ENCODE data around the gene RELN. TPM values are rescaled to one million over a fixed set of nuclear protein-coding genes. Genes with fewer than 3 reads are reported as not detected.
"Not testable (repeated sequence)": the region's sequence is repeated elsewhere in the genome, so short reads cannot be mapped to it uniquely, and the experiment has no call there.

The RELN gene
- total RNA-seq, 1 donor from 2014 or later, result 1.8 TPM

DNA sequence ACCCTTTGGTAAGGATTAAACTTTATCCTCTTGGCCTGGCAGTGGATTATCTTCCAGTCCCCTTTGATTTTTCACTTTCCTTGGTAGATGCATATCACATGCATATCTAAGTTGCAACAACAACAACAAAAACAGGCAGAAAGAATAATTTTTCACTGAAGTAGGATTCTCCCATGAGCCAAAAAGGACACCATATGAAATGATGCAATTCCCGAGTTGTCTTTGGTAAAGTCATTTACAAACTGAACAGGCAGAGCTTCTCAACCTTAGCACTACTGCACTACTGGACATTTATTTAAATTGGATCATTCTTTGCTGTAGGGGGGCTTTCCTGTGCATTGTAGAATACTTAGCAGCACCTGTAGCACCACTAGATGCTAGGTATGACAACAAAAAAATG, 195.0 kb downstream of the RELN start:
- DNase-seq (ENCODE audit: low spot score), result no peak

DNA sequence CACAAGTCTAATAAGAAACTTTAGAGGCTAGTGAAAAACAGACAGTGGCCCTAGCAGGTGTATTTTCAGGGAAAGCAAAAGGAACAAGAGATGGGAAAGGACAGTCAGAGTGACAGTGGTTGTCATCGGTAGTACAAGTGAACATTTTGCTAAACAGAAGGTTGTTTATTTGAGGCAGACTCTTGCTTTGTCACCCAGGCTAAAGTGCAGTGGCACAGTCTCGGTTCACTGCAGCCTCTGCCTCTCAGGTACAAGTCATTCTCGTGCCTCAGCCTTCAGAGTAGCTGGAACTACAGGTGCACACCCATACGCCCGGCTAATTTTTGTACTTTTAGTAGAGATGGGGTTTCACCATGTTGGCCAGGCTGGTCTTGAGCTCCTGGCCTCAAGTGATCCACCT, 195.8 kb downstream of the RELN start:
- DNase-seq (ENCODE audit: low spot score), result no peak

DNA sequence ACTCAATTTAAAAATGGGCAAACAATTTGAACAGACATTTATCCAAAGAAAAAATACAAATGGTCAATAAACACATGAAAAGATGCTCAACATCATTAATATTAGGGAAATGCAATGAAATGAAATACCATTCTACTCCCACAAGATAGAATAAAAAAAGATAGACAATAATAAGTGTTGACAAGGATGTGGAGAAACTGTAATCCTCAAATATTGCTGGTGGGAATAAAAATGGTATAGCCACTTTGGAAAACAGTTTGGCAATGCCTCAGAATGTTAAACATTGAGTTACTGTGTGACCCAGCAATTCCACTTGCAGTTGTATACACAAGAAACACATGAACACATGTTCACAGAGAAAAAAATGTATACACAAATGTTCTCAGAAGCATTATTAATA, 197.6 kb downstream of the RELN start:
- no peak for DNase-seq (ENCODE audit: low spot score)

DNA sequence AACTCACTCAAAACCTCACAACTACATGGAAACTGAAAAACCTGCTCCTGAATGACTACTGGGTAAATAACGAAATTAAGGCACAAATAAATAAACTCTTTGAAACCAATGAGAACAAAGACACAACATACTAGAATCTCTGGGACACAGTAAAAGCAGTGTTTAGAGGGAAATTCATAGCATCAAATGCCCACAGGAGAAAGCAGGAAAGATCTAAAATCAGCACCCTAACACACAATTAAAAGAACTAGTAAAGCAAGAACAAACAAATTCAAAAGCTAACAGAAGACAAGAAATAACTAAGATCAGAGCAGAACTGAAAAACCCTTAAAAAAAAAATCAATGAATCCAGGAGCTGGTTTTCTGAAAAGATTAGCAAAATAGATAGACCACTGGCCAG, 202.4 kb downstream of the RELN start:
- not testable (repeated sequence) for DNase-seq (ENCODE audit: low spot score)

DNA sequence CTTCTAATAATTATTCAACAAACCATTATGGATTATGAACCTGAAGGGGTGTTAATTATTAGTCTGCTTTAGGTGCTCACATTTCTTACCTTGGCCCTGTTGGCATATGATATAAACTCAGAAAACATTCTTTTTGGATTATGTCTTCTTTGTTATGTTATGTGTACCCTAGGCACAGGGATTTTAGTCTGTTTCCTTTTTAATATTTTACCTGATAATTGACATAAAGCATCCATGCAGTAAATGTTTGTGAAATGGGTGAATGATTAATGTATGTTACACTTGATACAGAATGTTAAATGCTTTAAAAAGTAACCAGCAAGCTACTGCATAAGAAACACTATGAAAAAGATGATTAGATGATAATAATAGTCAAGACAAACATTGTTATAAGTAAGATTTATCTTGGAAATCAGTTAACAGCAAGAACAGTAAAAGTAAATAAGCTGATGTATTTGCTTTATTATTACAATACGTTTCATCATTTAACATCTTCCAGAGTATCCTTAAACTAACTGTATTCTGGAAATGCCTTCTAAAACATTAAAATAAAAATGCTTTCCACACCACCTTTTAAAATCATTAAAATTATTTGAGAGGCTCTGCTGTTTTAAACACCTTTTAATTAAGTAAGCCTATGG, 204.7 kb downstream of the RELN start:
- no peak for DNase-seq (ENCODE audit: low spot score)

DNA sequence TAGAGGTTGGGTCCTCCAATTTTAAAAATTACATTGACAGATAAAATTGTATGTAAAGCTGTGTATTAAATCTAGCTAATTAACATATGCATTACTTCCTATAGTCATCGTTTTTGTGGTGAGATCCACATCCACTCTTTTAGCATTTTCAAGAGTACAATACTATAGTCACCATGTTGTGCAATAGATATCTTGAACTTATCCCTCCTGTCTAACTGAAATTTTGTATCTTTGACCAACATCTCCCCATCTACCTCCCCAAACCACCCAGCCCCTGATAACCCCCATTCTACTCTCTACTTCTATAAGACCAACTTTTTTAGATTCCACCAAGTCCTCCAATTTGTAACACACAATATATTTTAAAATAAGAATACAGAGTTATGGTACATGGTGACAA, 208.0 kb downstream of the RELN start:
- DNase-seq (ENCODE audit: low spot score), result no peak

DNA sequence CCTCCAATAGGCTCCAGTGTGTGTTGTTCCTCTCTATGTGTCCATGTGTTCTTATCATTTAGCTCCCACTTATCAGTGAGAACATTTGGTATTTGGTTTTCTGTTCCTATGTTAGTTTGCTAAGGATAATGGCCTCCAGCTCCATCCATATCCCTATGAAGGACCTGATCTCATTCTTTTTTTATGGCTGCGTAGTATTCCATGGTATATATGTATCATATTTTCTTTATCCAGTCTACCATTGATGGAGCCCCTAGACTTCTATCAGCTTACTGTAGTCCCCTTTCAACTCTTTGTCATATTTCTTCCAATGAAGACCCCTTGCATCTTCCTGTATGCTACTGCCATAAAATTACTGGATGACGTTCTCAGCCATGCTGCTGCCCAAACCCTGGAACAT, 208.9 kb downstream of the RELN start:
- DNase-seq (ENCODE audit: low spot score), result not testable (repeated sequence)

DNA sequence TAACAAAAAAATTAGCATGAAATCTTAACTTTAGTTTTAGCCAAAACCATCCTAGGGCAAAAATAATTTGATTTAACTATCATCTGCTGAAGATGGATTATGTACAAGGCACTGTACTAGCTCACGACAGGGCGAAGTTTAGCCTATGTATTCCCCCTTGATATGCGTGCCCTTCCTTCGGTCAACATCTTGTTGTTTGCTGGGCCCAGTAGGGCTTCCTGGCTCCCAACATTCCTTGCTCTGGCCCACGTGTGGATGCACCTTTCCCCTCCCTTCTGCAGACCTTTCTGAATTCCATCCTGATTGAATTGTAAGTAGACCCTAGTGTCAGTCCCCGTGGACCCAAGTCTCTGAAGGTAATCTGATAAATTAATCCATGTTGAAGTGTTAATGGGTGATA, 212.0 kb downstream of the RELN start:
- no peak for DNase-seq (ENCODE audit: low spot score)

DNA sequence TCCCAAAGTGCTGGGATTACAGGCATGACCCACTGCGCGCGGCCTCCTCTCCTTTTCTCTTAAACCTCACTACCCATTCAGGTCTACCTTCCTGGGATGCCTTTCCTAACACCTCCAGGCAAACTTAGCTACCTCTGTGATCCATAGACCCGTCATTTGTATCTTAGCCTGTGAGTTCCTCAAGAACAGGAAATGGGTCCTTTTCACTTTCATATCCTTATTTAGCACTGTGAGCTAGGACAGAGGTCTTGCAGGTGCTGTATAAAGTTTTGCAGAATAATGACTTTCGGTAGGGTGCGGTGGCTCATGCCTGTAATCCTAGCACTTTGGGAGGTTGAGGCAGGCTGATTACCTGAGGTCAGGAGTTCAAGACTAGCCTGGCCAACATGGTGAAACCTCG, 215.7 kb downstream of the RELN start:
- no peak for DNase-seq (ENCODE audit: low spot score)

DNA sequence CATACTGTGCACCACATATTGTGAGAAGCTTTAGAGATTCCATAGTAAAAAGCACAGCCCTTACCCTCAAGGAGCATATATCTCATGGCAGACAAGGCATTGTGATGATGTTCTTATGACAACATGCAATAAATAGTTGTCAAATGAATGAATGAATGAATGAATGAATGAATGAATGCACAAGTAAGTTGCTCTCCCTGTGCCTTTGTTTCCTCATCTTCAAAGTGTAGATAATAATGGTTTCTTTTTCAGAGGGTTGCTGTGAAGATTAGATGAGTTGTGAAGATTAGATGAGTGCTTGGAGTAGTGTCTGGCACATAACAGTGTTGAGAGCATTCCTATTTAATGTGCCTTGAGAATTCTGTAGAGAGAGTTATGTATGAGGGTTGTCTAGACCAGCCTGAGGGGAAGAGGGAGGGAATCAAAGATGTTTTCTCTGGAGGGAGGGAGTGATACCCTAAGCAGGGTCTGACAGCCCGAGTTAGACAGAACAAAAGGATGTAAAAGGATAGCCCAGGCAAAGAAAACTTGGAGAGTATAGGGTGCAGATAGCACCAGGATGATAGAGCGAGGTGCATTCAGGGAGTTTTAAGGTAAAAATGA, 217.2 kb downstream of the RELN start:
- DNase-seq (ENCODE audit: low spot score), result no peak

DNA sequence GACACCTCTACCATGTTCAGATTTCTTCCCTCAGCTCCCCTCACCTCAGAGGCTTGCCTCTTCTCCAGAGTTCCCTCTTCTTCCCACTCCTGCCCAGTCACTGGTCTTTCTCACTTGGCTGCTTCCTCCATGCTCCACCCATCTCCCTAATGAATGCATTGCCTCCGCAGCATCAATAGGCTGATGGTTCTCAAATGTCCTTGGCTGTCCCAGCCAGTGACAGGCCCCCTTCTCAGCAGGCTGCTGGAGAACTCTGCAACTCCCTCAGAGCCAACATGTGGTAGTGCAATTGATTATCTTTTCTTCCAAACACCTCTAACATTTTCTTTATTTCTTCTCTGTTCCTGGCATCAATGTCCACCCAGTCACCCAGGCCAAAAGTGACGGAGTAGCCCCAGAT, 218.2 kb downstream of the RELN start:
- no peak for DNase-seq (ENCODE audit: low spot score)

DNA sequence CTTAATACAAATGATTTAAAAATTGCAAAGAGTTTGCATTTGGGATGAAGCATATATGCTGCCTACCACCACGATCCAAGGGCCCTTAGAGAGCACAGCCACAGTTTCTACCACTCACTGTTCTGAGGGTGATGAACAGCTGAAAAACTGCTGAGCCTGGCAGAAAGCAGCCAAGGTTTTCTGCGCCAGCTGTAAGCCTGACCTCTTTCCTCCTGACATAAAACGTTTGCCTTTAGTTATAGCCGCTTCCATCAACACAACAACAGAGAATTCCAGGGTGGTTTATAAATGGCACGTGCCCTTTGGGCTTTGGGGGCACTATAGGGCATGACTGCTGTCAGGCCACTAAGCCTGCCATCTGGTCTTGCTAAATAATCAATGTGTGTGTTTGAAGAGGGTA, 222.8 kb downstream of the RELN start:
- no peak for DNase-seq (ENCODE audit: low spot score)

DNA sequence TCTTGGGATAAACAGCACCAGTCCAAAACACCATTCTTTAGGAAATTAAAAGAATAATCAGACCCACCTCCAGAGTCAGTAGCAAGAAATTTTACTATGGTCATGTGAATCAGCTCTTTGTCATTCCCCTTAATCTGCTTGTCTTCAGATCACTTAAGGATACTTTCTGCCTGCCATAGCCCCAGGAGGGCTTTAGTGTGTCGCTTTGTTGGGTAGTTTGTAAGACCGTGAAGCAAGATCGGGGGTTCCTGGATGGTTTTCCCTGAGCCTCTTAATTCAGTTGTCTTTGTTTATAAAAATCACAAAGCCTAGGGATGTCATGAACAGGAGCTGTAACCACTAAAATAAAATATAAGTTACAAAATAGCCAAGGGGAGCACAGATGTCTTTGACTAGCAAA, 223.6 kb downstream of the RELN start:
- DNase-seq (ENCODE audit: low spot score), result no peak

DNA sequence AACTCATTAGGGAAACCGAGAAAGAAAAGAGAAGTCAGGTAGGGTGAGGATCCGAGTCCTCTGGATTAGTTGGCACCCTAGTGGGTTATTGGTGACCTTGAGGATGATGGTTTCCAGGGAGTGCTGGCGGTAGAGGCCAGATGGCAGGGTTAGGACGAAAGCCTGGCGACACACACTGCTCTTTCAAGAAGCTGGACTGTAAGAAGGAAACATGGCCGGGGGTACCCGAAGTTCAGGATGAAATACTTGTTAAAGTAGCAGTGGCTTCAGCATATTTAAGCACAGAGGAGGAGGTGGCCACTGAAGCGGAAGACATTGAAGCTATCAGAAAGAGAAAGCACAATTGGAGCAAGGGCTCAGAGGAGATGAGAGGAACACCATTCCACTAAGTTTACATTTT, 224.6 kb downstream of the RELN start:
- no peak for DNase-seq (ENCODE audit: low spot score)

DNA sequence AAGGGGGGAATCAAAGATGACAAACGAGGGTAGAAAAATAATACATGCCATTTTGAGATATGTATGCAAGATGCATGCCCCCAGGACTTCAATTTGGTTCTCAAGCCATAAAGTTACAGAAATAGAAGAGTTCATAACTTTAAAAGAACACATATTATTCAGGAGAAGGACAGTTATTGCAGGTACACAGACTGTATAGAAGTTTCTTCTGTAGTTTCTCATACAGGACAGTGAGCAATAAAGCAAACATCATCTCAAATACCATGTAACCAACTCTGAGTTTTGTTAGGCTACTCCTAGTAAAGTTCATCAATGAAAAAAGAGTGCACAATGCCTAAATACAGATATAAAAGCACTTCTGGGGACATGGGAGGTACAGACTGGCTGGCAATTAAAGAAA, 226.6 kb downstream of the RELN start:
- DNase-seq (ENCODE audit: low spot score), result no peak

DNA sequence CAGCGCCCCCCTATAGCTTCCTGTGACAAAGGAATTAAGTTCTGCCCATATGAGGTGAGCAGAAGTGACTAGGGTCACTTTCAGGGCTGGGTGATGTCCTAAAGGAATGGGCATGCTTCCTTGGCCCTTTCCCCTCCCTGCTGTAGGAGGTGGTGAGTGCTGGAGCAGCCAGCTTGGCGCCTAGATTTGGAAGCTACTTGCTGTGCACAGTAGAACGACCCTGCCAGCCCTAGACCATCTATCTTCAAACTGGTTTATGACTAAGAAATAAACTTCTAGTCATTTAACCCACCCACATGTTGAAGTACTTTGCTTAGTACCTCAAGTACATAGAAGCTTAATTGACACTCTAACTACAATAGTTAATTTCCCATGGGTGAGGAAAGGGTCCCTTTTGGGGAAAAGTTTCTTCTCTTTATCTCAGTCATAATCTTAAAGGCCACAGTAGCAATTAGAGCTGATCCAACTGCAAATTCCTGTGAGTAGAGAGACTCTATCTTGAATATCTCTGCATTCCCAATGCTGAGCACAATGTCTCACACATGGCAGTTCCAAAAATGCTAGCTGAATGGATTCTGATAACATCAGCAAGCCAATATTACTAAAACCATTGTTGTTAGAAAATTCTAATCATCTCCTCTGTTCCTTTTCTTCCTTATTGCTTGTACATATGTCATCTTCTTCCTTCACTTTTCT, 227.2 kb downstream of the RELN start:
- DNase-seq (ENCODE audit: low spot score), result no peak

DNA sequence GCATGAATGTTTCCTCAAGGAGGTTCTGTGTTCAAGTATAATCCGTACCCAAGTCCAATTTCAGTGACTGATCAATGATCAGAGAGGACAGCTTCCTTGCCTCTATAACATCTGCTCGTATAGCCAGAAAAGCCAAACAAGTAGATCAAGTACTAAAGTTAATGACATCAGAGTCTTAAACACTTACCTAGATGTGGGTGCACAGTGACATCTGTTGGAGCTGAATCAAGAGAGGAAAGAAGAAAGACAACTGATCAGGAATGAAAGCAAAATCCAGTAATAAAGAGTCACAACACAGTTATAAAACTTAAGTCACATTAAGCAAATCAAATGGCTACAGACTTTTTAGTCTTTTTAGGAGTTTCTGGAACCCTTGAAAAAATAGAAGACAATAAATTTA, 236.5 kb downstream of the RELN start:
- DNase-seq (ENCODE audit: low spot score), result no peak

DNA sequence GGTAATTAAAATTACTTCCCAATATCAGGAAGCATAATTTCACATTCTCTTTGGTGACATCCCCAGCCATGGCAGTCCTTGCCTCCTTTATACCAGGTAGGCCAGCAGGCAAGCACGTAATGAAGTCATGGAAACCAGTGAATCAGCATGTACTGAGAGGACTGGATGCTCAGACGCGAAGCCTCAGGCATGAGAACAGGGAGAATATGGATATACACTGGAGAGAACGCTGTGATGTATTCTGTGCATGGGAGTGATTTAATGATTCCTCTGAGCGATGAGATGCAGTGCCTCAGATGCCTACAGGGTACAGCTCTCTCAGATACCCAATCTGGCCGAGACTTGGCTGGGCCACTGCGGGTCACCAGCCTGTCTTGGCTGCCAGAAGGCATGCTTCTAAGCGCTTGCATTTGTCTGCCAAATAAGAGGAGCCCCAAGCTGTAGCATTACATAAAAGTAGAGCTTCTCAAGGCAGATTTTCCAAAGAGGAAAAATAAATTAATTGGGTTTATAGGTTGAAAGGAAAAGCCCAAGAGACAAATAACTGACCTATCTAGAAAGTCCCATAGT, 238.1 kb downstream of the RELN start:
- DNase-seq (ENCODE audit: low spot score), result no peak

DNA sequence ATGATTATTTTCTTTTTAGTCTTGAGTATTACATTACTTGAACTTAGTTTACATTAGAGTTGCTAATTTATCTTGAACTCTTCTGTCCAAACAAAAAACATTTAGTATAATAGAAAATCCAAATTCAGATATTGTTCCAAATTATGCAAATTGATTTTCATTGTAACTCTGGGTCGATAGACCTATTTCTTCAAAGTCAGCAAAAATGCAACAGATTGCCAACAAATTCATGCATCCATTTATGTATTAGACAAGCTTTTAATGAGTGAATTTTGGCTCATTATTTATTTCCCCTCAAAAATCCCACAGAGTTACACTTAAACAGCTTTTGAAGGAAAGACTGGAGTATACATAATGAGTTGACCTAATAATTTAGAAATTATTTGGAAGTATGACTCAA, 240.8 kb downstream of the RELN start:
- DNase-seq (ENCODE audit: low spot score), result no peak

DNA sequence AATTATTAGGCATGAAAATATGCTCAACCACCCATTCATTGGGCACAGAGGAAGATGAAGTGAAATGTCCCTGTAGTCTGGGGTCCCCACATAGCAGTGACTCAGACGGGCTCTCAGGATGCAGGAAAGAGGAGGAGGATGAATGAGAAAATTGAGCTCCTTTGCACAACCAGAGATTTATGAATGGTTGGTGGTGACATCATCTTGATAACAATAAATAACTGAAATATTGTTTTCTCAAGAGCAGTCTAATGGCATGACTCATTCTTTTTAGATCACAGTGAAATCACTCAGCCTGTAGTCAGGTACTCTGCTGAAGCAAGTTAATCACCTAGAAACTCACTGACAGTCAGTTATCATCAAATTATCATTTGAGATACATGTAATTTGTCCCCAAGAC, 254.1 kb downstream of the RELN start:
- DNase-seq (ENCODE audit: low spot score), result no peak

DNA sequence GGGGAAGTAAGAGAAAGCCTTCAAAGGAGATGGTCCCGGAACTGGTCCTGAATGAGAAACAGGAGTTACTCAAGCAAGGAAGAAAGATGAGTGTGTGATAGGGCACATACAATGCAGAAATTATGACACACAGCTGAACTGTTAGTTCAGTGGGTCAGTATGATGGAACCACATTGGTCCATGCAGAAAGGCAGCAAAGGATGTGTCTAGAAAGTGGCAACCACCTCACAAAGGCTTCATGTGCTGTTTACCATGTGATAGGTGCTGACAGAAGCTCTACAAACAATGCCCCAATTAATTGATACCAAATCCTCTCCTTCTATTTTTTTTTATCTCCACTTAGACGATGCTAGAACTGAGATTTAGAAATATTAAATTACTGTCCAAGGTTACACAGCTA, 258.3 kb downstream of the RELN start:
- no peak for DNase-seq (ENCODE audit: low spot score)

DNA sequence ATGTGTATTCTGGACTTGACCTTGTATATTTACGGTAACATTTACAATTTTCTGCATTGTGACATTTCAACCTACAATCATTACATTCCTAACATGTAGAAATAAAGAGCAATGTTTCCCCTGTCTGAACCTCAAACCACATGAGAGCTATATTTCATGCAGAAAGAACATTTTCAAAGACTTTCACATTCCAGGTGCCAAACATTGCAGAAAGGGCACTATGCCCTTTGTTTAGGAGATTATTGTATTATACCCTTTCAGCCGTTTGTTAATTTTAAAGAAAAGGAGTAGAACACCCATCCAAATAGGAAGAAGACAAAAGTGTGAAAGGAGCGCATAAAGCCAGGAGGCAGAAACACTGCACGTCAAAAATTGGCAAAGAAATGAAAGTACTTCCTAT, 260.4 kb downstream of the RELN start:
- no peak for DNase-seq (ENCODE audit: low spot score)

Data from mesenteric fat pad (tissue), 1 donor.